GM12875 (cell line): ENCODE results near the gene LDHA.

Experiments
- H3K4me3 ChIP-seq: one replicate; pipeline ENCODE4 v1.5.1; 2011; ENCODE audit warnings: low read depth, low read length, control low read depth
- TF ChIP-seq, protein P1 (sequence below): IDR thresholded peaks from 2 replicates; pipeline ENCODE4 v1.5.1; 2011; ENCODE audit warnings: low read depth, mild to moderate bottlenecking, control low read depth, inconsistent platforms, low read length, moderate library complexity, borderline replicate concordance; ENCODE audit not compliant: insufficient read depth

The LDHA gene

DNA sequence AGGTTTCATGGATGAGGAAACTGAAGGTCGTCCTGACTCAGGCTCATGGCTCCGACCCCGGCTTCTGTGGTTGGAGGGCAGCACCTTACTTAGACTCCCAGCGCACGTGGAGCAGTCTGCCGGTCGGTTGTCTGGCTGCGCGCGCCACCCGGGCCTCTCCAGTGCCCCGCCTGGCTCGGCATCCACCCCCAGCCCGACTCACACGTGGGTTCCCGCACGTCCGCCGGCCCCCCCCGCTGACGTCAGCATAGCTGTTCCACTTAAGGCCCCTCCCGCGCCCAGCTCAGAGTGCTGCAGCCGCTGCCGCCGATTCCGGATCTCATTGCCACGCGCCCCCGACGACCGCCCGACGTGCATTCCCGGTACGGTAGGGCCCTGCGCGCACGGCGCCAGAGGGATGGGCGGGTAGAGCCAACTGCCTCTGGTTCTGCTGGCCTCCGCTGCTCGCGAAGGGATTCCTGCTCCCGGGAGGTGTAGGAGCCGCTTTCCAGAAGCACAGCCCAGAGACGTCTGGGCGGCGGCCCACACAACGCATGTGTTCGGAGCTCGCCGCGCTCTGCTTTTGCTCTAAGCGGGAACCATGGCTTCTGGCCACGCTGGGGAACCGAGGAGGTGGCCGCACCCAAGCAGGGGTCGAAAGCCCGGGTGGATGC is at the start of gene LDHA:
Gene LDHA (plus strand): TSS at position 289 of the 653 bp plus-strand sequence. CDS start 2,280 bp downstream, outside the sequence.
- TF ChIP-seq, protein P1, sequence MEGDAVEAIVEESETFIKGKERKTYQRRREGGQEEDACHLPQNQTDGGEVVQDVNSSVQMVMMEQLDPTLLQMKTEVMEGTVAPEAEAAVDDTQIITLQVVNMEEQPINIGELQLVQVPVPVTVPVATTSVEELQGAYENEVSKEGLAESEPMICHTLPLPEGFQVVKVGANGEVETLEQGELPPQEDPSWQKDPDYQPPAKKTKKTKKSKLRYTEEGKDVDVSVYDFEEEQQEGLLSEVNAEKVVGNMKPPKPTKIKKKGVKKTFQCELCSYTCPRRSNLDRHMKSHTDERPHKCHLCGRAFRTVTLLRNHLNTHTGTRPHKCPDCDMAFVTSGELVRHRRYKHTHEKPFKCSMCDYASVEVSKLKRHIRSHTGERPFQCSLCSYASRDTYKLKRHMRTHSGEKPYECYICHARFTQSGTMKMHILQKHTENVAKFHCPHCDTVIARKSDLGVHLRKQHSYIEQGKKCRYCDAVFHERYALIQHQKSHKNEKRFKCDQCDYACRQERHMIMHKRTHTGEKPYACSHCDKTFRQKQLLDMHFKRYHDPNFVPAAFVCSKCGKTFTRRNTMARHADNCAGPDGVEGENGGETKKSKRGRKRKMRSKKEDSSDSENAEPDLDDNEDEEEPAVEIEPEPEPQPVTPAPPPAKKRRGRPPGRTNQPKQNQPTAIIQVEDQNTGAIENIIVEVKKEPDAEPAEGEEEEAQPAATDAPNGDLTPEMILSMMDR: no peak
- H3K4me3 ChIP-seq: peak within 1 kb of the TSS; percentile 96

DNA sequence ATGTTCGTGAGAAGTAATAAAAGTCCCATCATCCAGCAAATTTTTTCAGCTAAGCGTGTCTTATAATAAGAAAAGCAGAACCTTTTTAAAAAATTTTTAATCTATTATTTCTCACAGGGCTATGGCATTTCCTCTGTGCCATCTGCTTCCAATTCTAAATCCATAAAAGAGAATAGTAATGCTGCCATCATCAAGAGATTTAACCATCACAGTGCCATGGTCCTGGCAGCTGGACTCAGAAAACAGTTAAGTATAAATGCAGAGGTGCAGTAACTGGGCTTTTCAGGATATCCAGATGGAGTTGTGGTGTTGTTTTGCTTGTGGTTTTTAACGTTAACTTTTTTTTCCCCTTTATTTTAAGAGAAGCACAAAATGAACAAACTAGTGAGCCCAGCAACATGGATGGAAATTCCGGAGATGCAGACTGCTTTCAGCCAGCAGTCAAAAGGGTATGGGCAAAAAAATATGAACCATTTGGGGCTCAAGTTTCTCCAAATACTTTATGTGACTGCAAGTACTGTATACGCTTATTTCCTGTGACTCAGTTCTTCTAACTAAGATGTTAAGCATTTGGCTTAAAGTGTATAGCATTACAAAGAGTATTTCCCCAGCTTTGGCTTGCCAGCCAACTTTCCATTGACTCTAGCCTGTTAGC is 46.8 kb upstream of the LDHA start:
- no peak overlapping the region for H3K4me3 ChIP-seq
- TF ChIP-seq, protein P1: no peak

DNA sequence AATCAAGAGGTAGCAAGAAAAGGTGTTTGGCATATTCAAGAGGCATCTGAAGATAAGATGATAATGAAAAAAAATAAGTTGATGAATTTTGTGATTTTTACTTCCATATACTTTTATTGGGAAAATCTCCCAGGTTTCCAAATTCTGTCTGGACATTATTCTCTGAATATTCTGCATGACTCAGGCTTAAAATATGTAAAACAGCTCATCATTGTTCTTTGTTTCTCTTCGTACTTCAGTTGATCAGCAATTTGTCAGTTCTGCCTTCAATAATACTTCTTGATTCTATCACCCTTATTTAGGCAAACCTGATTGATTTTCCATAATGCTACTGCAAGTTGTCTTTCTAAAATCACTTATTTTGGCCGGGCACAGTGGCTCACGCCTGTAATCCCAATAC is 41.8 kb upstream of the LDHA start:
- TF ChIP-seq, protein P1: no peak
- no peak overlapping the region for H3K4me3 ChIP-seq

DNA sequence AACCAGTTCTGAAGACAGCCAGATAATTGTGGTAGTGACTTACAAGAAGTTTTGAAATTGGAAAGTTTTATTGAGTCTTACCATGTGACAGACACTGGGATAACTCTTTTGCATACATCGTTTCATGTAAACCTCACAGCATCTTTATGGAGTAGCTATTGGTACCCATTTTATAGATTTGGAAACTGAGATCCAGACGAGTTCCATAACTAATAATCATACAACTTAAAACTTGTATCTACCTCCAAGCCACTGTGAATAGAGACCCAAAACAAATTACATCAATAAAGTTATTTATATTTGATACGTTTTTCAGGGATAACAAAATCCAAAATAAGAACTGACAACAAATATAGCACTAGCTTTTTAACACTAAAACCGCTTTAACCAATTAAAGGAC is 35.7 kb upstream of the LDHA start:
- TF ChIP-seq, protein P1: no peak
- H3K4me3 ChIP-seq: no peak overlapping the region

DNA sequence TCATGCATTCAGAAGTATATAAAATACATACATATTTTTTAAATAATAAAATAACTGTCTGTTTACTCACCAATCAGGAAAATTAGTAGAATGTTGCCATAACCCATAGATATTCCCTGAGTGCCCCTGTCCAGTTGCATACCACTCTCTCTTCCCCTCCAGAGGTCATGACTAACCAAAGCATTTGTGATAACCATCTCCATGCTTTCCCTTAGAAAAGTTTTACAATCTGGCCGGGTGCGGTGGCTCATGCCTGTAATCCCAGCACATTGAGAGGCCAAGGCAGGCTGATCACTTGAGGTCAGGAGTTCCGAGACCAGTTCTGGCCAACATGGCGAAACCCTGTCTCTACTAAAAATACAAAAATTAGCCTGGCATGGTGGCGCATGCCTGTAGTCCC is 33.2 kb upstream of the LDHA start:
- TF ChIP-seq, protein P1: no peak
- H3K4me3 ChIP-seq: no peak overlapping the region

DNA sequence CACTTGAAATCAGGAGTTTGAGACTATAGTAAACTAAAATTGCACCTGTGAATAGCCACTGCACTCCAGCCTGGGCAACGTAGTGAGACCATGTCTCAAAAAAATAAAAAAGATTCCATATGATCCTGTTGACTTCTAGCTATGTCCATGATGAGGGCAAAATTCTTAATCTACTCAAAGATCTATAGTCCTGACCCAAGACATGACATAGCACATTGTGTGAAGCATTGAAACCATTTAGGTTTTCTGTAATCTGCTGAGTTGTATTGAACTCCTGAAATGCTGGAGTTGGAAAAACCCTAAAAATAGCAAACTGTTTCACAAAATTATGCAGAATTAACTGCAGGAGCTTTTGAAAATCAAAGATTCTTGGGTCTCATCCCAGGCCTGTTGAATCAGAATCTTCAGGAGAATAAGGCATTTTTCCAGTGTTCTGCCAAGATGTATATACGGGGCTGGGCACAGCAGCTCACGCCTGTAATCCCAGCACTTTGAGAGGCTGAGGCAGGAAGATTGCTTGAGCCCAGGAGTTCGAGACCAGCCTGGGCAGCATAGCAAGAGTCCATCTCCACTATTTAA is 29.8 kb upstream of the LDHA start:
- TF ChIP-seq, protein P1: no peak

DNA sequence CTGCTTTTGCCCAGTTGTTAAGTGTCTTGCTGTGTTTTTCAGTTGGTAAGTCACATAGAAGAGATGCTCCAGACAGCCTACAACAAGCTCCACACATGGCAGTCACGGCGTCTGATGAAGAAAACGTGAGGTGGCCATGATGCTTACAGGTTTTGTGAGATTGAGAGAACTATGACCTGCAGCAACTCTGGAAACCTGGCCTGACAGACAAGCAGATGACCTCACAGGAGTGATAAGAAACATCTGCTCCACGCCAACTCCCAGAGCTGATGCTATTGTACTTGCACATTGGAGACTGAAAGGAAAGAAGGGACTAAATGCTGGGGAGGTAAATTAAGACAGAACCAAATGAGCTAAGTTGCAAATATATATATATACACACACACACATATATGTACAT is 28.6 kb upstream of the LDHA start:
- TF ChIP-seq, protein P1: no peak
- no peak overlapping the region for H3K4me3 ChIP-seq

More for the DNA sequence above, 29.8 kb upstream of the LDHA start:
- no peak overlapping the region for H3K4me3 ChIP-seq
